Psoas muscle (tissue), 8 donors: ENCODE data around the gene GLB1L. TPM values are rescaled to one million over a fixed set of nuclear protein-coding genes. Genes with fewer than 3 reads are reported as not detected.

Experiments
- ATAC-seq, 4 donors: fragments of 200-7000 bp; cut with Tn5 transposase; one replicate each; pipeline ENCODE4 v1.9.1; 2020; ENCODE audit warnings: moderate library complexity in 3 of 4, mild to moderate bottlenecking in 2 of 4
- DNase-seq, 2 donors: peaks; one replicate each; pipeline ENCODE4 v3.0.0-alpha.2; 2020
- H3K27ac ChIP-seq: fragments of 200-600 bp; one replicate; pipeline ENCODE4 v1.8.0; 2022
- H3K27me3 ChIP-seq, 3 donors: fragments of 200-600 bp in 1 of 3; one replicate each; pipeline versions ENCODE4 v1.6.1 to v1.8.0; 2013 to 2022; ENCODE audit warnings: low read length in 2 of 3, mild to moderate bottlenecking in 2 of 3, moderate library complexity in 1 of 3; ENCODE audit not compliant: insufficient read depth in 3 of 3
- H3K36me3 ChIP-seq, 2 donors: fragments of 200-600 bp in 1 of 2; one replicate each; pipeline versions ENCODE4 v1.6.1 to v1.8.0; 2013 to 2022; ENCODE audit warnings: low read depth in 1 of 2, mild to moderate bottlenecking in 1 of 2, moderate library complexity in 1 of 2; ENCODE audit not compliant: insufficient read depth in 1 of 2
- H3K4me1 ChIP-seq: fragments of 200-600 bp; one replicate; pipeline ENCODE4 v1.8.0; 2022
- H3K4me3 ChIP-seq: fragments of 200-600 bp; one replicate; pipeline ENCODE4 v1.8.0; 2022; ENCODE audit warnings: mild to moderate bottlenecking
- H3K9me3 ChIP-seq: fragments of 200-600 bp; one replicate; pipeline ENCODE4 v1.8.0; 2022
- CTCF ChIP-seq: fragments of 200-600 bp; IDR thresholded peaks from one replicate; pipeline ENCODE4 v1.8.0; 2022; ENCODE audit warnings: antibody characterized with exemption
- WGBS, 3 donors: extraction: QIAGEN DNeasy Blood & Tissue Kit; methylation state at CpG; one replicate each; pipeline versions ENCODE4 v1.1.6 to v1.1.7; 2013; 5-methylcytosine and 5-hydroxymethylcytosine counted together
- intact Hi-C, 2 donors: fragments of 100-400 bp; cut with DNase I; formaldehyde crosslinking; loops; one replicate each; pipeline versions ENCODE4 v1.11.0 to v1.14.2; 2022
- polyA plus RNA-seq, 3 donors: library from polyadenylated mRNA; stranded (reverse); fragments of 200-250 nt; gene quantifications; one replicate each; pipeline ENCODE4 v1.2.3, GENCODE V29; 2013
- total RNA-seq, 4 donors: library from RNA; stranded (reverse); fragmentation: NEBNext Ultra II Directional in 2 of 4; extraction: Animal tissue kit (Norgen Biotek cat#: 25700) in 2 of 4; gene quantifications; one replicate each; pipeline versions ENCODE4 v1.2.1 to v1.2.4, GENCODE V29; 2021 to 2023
- donor health status: healthy with polysubstance abuse.
- donor health status: DM: no; HTN: no; CAD: no; lungs with moderate emphysema.
- donor health status: Bipolar disorder and iron deficiency.
- donor health status: healthy.
- donor health status: DM: yes; HTN: yes; CAD: no.
- donor health status: DM: no; HTN: no; CAD: no.
- donor health status: DM: no; HTN: no; CAD: no.
- donor health status: DM: yes; HTN: yes; CAD: no.

Gene GLB1L
- total and polyA plus RNA-seq, 7 donors, result 0.55 to 3.7 (median 0.90) TPM

- H3K4me1 ChIP-seq, result peaks cover 11% of the 10 kb centered on the region
- intact Hi-C loops, result no loop called here
- 77 to 80% (median 79%) methylated on average over 12 of the region's 12 CpGs for WGBS, 3 donors
- peaks cover 0 to 64% of the 10 kb centered on the region in 2 donors for H3K36me3 ChIP-seq
- no peaks in the 10 kb centered on the region for H3K27me3 ChIP-seq
- ATAC-seq (no peak), DNase-seq (no peak)
- no peak overlapping the region for H3K27ac ChIP-seq
- TF ChIP-seq CTCF, result no peak
- H3K4me3 ChIP-seq, result no peak overlapping the region
- no peaks in the 10 kb centered on the region for H3K9me3 ChIP-seq
These were observed 40.1 kb upstream of the GLB1L start for GRCh38 chr2:219285373-219285735.

- no peak for TF ChIP-seq CTCF
- intact Hi-C loops, result loop anchor here in 1 of 2 donors (5.0 kb wide), 1 partner anchor 103 kb away; the partner anchor contains the start of gene DNPEP
- Histone ChIP-seq H3K36me3 (peaks cover 0 to 67% of the 10 kb centered on the region in 2 donors), H3K4me1 (peaks cover 15% of the 10 kb centered on the region), H3K4me3 (no peak overlapping the region), H3K27me3 (no peaks in the 10 kb centered on the region), H3K27ac (no peak overlapping the region), H3K9me3 (no peaks in the 10 kb centered on the region)
- 77 to 85% (median 80%) methylated on average over 15 to 16 of the region's 16 CpGs for WGBS, 3 donors
- ATAC-seq (no peak), DNase-seq (no peak)
These were observed 39.5 kb upstream of the GLB1L start for GRCh38 chr2:219284501-219285372.

DNA sequence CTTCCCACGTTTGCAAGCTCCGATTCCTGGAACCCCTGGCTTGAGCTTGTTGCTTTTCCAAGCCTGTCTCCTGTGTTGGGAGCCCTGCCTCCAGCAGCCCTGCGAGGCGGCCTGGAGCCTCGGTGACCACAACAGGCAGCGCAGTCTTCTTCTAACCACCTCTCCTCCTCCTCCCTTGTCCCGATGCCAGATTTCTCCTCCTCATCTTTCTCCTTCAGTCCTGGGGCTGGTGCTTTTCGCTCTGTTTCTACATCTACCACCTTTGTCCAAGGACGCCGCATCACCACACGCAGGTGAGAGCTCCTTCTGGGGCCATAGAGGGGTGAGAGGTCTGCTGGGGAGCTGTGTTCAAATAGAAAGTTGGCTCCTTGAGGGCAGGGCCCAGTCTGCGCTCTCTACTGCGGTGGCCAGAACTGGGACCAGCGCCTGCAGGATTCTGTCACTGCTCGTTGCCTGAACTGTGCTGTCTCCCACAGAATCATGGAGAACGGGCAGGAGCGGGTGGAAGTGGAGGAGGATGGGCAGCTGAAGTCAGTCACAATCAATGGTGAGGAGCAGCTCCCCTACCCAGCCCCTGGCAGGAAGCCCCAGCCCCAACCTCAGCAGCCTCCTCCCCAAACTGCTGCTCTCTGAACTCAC, 37.8 kb upstream of the GLB1L start:
- intact Hi-C loops, result loop anchor here in 1 of 2 donors (5.0 kb wide), 1 partner anchor 104 kb away; the partner anchor contains the start of gene DNPEP
- Histone ChIP-seq H3K27ac (no peak overlapping the region), H3K4me3 (no peak overlapping the region), H3K36me3 (peaks cover 0 to 67% of the 10 kb centered on the region in 2 donors), H3K4me1 (peaks cover 22% of the 10 kb centered on the region), H3K27me3 (no peaks in the 10 kb centered on the region), H3K9me3 (no peaks in the 10 kb centered on the region)
- whole genome bisulfite sequencing, 3 donors, result 85 to 88% (median 86%) methylated on average over 17 of the region's 17 CpGs
- ATAC-seq (no peak), DNase-seq (no peak)
- no peak for TF ChIP-seq CTCF

- TF ChIP-seq CTCF, result no peak
- no peaks in the 10 kb centered on the region for H3K9me3 ChIP-seq
- DNase-seq (no peak), ATAC-seq (no peak)
- WGBS, 3 donors, result 73 to 84% (median 77%) methylated on average over 5 of the region's 5 CpGs
- no peaks in the 10 kb centered on the region for H3K27me3 ChIP-seq
- H3K36me3 ChIP-seq, result peaks cover 0 to 67% of the 10 kb centered on the region in 2 donors
- H3K4me3 ChIP-seq, result no peak overlapping the region
- intact Hi-C loops, result loop anchor here in 1 of 2 donors (5.0 kb wide), 1 partner anchor 105 kb away; the partner anchor contains the start of gene DNPEP
- no peak overlapping the region for H3K27ac ChIP-seq
- peaks cover 29% of the 10 kb centered on the region for H3K4me1 ChIP-seq
These were observed 37.1 kb upstream of the GLB1L start for GRCh38 chr2:219282375-219282774.
